GM21360 (cell line): Measurements from ENCODE around the gene CYCS.

Source experiments
- ATAC-seq: cut with Tn5 transposase; IDR thresholded peaks from one replicate; pipeline ENCODE4 v1.9.1; 2021; ENCODE audit warnings: mild to moderate bottlenecking, moderate library complexity; ENCODE audit not compliant: unreplicated experiment

CYCS gene

DNA sequence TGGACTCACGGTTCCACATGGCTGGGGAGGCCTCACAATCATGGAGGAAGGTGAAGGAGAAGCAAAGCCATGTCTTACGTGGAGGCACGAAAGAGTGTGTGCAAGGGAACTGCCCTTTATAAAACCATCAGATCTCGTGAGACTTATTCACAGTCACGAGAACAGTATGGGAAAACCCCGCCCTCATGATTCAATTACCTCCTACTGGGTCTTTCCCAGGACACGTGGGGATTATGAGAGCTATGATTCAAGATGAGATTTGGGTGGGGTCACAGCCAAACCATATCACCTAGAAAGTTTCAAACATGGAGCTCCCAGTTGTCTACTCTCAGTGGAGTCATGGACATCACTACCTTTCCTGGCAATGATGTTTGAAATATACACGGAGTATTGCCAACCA is 49.6 kb downstream of the CYCS start:
- no peak for ATAC-seq

DNA sequence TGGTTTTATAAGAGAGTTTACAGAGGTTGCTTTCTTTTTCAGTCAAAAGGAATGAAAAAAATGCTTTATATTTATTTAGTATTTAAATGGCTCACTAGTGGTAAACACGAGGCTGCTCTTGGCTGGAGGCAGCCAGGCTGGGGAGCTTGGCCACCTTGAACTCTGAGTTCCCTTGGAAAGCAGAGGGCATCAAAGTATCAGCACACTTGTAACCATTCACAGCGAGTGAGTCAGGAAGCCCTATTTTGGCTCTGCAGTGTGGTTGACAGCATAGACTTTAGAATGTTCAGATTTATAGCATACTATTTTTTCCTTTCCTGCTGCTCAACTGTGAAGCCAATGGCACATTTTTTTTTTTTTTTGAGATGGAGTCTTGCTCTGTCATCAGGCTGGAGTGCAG is 51.6 kb downstream of the CYCS start:
- ATAC-seq, result no peak
